NCI-H446 (cell line): Measurements from ENCODE around the gene KPNA3.

Experiments used
- DNase-seq, 2 experiments: peaks; one replicate each; lab custom pipeline; 2025; lab: John Stamatoyannopoulos, UW

KPNA3 gene

DNA sequence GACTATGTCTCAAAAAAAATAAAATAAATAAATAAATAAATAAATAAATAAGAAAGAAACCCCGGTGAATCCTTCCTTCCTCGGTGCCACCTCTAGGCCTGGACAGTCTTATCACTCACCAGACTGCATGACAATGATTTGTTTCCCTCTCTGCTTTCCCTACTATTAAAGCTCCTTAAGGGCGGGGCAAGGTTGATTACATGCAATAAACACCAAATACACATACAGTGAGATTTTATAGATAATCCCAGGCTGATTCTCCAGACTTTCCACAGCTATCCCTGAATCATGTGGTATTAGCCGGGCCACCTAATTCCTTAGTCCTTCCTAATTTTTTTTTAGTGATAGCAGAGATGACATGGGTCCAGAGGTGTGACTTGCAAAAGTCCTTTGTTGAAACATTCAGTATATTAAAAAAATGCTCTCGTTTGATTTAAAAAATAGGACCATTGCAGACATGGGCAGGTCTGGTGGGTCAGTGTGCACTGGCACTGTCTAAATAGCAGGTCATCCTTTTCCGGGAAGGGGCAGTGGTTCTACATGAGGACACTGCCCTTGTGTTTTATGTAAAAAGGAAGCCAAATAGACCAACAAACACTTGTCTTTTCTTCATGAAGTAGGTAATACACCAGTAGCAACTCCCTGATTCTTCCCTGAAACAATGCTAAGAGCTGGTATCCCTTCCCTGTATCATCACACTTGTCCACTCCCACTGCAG lies 115.7 kb downstream of the KPNA3 start:
- DNase-seq: no peak

DNA sequence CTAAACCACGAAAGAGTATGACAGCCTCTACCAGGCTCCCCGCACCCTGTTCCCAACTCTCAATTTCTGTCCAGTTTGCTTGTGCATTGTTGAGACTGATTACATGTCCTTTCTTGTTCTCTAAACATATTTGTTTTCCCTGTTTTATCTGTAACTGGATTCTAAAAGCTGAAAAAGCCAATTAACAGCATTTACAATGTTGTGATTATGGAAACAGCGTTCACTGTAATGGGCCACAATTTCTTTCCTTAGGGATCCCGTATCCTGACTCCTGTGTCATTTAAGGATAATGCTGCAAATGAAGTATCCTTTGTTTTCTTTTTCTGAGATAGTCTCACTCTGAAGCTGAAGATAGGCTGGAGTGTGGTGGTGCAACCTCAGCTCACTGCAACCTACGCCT lies 121.7 kb downstream of the KPNA3 start:
- DNase-seq: no peak

DNA sequence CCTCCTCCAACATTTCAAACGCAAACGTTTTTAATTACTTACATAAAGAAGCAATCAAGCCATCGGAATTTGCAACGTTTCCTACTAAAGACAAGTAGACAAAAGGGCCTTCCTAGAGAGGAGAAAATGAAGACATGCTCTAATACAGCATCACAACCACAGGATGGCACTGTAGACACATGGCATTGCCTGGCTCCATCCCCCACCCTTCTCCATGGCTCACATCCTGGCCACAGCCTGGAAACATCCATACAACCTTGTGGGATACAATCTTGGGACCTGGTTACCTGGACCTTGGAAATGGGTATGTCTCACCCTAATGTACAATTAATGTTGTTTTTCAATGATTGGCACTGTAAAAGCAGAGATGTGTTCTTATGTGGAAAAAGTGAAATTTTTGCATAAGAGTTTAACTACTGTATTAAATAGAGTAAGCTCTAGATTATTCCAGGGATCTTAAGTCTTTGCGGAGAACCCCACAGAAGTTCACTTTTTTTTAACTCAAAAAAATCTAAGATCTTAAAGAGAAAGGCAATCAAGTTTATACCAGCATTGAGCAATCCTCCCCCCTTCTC lies 122.7 kb downstream of the KPNA3 start:
- peak; percentile 6 to 41 for DNase-seq

DNA sequence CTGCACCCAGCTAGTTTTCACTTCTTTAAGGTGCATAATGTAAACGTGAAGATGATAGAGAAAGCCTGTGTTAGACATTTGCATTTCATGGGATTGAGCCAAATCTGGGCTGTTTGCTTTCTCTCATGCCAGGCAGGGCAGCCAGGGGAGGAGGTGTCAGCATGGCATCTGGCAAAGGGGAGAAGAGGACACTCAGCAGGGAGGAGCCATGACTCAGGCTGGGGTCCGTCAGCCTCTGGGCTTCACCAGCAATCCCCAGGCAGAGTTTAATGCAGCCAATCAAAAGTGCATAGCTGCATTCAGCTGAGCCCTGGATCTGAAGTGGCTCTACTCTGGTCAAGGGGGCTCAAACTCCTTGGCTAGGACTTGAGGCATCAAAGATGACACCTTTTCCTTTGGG lies 124.7 kb downstream of the KPNA3 start:
- peak in 1 of 2 experiments; percentile 33 for DNase-seq

DNA sequence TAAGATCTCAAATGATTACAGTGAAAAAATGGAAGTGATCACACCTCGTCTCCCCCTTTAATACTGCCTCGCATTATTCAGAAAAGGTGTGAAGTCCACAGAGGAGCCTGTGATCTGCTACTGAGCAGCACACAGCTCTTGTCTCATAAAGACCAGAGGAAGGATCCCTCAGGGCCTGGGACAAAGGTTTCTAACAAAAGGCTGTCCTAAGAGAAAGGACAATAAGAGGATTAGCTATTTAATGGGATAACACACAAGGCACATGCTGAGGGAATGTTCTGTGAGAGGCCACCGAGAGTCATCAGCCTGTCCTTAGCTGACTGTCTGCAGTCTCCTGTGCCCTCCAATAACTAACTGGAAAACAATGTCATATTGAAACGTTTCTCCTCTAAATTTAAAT lies 127.9 kb downstream of the KPNA3 start:
- no peak for DNase-seq

DNA sequence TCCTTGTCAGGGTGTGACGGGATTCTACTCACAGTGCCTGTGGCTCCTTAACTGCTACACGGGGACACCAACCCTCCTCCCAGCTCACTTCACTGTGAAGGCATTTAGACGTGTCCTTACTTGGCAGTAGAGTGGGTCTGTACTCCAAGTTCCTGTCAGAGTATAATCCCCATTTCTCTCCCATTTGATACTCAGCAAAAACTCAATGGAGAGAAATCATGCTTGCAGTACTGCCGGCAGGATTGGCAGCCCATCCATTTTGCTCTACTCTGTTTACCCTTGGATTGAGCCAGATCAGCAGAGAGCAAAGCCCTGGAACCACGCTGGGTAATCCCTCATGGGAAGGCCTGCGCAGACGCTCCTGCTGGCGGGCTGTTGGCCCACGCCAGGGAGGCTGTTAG lies 135.2 kb downstream of the KPNA3 start:
- DNase-seq: no peak

DNA sequence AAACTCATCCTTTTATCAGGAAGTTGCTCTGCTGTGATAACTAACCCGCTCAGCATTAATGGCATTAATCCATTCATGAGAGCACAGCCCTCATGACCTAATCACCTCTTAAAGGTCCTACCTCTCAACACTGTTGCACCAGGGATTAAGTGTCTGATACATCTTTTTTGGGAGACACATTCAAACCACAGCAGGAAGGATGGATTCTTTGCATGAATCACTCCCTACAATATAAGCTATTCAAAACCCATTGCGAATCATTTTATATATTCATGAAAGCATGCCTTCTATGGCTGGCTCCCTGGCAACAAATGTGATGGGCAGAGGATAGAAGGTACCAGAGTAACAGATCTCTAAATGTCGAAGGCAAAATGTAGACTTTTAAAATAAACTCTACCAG lies 136.6 kb downstream of the KPNA3 start:
- no peak for DNase-seq

DNA sequence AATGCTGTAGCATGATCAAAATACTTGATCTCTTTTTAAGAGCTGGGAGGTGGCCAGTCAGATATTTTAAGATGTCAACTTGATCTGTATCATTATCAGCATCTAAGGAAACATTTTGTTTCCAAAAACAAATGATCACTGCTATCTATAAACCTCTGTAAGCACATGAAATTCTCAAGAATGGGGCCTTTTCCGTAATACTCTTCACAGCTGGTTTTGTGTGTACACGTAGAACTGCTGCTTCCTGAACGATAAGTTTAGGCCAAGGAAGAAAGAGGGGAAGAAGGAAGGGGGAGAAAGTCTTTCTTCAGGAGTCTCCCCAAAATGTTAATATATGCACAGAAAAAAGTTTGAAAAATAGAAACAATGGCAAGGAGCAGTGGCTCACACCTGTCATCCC lies 138.5 kb downstream of the KPNA3 start:
- no peak for DNase-seq

DNA sequence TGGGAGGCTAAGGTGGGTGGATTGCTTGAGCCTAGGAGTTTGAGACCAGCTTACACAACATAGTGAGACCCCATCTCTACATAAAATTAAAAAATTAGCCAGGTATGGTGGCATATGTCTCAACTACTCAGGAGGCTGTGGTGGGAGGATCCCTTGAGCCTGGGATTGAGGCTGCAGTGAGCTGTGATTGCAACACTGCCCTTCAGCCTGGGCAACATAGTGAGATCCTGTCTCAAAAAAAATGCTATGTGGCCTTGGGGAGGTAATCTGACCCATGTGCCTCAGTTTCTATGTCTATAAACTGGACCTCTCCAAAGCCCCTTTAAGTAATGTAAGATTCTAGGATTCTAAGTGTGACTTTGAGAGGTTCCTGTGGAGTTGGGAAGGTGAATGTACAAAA lies 139.0 kb downstream of the KPNA3 start:
- DNase-seq: no peak

DNA sequence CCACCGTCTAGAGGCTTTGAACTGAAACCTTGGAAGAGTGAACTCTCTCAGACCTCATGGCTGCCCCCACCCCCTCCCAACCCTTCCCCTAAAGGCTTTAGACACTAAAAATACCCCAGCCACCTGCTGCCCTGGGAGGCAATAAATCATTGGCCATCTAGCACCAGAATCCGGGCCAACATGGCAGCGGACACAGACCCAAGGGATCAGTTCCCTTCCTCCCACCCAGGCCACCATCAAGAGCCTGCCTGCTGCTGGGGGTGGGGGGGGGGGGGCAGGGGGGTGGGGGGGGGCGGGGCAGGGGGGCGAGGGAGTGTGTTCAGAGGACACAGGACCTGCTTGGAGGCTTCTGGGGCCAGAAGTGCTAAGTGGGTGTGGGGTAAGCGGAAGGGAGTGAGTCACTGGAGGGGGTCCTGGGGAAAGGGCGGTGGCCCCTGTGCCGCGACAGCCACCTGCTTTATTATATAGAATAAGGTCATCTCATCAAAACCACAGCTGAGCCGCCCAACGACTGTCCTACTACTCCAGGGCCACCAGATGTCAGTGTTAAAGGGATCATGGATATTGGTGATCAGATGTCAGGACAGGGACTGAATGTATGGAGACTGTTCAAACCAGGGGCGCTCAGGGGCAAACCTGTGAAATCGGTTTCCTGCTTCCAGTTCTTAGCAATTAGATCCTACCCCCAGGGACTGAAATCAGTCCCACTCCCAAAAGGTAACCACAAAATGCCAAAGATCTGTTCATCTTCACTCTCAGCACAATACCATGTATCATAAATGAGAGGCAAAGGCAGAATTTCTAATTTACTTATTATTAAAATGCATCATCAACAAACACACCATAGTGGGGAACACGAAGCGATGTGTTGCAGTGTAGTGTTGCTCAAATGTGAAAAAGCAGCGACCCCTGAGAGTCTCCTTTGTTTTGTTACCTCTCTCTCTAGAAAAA lies 139.9 kb downstream of the KPNA3 start:
- peak in 1 of 2 experiments; percentile 39 for DNase-seq

DNA sequence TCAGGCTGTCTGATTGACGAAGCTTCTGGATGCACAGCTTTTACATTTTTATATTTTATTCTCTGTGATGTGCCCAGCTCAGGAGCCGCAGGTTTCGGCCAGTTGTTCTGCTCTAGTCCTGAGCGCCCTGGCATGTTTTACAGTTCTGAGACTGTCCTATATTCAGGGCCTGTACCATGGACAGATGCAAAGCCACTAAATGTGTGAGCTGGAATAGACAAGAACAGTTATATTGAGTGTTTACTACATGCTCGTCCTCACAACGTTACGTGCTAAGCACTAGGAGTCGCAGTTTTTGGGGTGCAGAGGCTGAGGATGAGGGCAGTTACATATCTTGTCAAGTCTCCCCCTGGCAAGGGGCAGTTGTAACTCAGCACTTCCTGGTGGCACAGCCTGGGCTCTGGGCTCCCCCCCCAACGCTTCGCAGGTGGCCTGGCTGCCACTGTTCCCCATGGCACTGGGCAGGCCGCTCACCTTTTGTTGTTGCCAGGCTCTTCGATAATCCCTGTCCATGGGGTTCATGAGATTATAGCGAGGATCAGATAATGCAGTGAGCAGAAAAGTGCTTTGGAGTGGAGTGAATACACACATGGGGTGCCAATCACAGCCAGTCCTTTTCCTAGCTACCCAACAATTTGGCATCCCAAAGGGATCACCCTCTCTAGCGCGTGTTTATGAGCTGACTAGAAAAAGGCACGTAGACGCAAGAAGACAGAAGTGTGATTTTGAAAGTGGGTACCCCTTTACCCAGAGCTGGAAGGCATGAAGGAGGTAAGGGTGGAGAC lies 140.7 kb downstream of the KPNA3 start:
- DNase-seq: no peak

DNA sequence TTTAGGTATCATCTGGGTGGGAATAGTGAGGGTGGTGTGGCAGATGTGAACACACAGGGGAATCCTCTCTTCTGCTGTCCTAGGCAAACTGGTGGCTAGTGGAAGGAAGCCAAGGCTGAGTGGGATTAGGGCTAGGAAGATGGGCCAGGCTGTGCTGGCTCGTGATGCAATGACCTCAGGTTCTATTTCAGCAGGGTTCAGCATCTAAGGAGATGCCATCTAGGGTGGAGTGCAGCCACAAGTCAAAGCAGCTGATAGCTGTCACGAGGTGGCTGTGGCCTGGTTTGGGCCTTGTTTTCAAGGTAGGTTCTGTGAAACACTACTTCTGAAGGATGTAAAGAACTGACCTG lies 142.5 kb downstream of the KPNA3 start:
- DNase-seq: no peak
